HEK293 (cell line): Measurements from ENCODE around the gene PKP4.

Source experiments
- AEBP2 ChIP-seq: fragments of 450-650 bp; formaldehyde crosslinking; IDR thresholded peaks from 2 replicates; pipeline ENCODE4 v1.5.1; 2016; ENCODE audit warnings: missing biosample characterization, missing genetic modification characterization, borderline replicate concordance
- GLI2 ChIP-seq: fragments of 450-650 bp; formaldehyde crosslinking; IDR thresholded peaks from 2 replicates; pipeline ENCODE4; 2017; ENCODE audit warnings: missing biosample characterization, missing genetic modification characterization, low read depth, borderline replicate concordance
- RBAK ChIP-seq: fragments of 450-650 bp; formaldehyde crosslinking; IDR thresholded peaks from 2 replicates; pipeline ENCODE4 v1.5.1; 2016; ENCODE audit warnings: missing biosample characterization, missing genetic modification characterization
- REST ChIP-seq: fragments of 450-650 bp; formaldehyde crosslinking; IDR thresholded peaks from 2 replicates; pipeline ENCODE4 v1.5.1; 2016; ENCODE audit warnings: missing biosample characterization, missing genetic modification characterization
- YY1 ChIP-seq: fragments of 450-650 bp; formaldehyde crosslinking; IDR thresholded peaks from 2 replicates; pipeline ENCODE4 v1.5.1; 2018; ENCODE audit warnings: missing biosample characterization, missing genetic modification characterization
- ZBTB7A ChIP-seq: fragments of 450-650 bp; formaldehyde crosslinking; IDR thresholded peaks from 2 replicates; pipeline ENCODE4 v1.5.1; 2016; ENCODE audit warnings: low read depth, missing biosample characterization, missing genetic modification characterization
- ZBTB8A ChIP-seq: fragments of 450-650 bp; formaldehyde crosslinking; IDR thresholded peaks from 2 replicates; pipeline ENCODE4 v1.5.1; 2016; ENCODE audit warnings: missing biosample characterization, missing genetic modification characterization
- ZNF555 ChIP-seq: fragments of 450-650 bp; formaldehyde crosslinking; conservative IDR thresholded peaks from 2 replicates; pipeline ENCODE4 v1.5.1; 2017; ENCODE audit warnings: missing biosample characterization, mild to moderate bottlenecking, missing genetic modification characterization, inconsistent platforms
- ZNF830 ChIP-seq: fragments of 450-650 bp; IDR thresholded peaks from 2 replicates; pipeline ENCODE4 v1.5.0; 2018; ENCODE audit warnings: missing biosample characterization, missing genetic modification characterization, low read depth, mild to moderate bottlenecking, moderate library complexity
- TF ChIP-seq, protein P1 (sequence below): fragments of 450-650 bp; formaldehyde crosslinking; IDR thresholded peaks from 2 replicates; pipeline ENCODE4 v1.5.1; 2016; ENCODE audit warnings: missing biosample characterization, missing genetic modification characterization

- TF ChIP-seq, protein P1, sequence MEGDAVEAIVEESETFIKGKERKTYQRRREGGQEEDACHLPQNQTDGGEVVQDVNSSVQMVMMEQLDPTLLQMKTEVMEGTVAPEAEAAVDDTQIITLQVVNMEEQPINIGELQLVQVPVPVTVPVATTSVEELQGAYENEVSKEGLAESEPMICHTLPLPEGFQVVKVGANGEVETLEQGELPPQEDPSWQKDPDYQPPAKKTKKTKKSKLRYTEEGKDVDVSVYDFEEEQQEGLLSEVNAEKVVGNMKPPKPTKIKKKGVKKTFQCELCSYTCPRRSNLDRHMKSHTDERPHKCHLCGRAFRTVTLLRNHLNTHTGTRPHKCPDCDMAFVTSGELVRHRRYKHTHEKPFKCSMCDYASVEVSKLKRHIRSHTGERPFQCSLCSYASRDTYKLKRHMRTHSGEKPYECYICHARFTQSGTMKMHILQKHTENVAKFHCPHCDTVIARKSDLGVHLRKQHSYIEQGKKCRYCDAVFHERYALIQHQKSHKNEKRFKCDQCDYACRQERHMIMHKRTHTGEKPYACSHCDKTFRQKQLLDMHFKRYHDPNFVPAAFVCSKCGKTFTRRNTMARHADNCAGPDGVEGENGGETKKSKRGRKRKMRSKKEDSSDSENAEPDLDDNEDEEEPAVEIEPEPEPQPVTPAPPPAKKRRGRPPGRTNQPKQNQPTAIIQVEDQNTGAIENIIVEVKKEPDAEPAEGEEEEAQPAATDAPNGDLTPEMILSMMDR (tag by site-specific recombination): no peak
- no peak for TF ChIP-seq AEBP2 (tag by site-specific recombination)
- TF ChIP-seq ZNF555: no peak
- no peak for TF ChIP-seq GLI2 (tag by site-specific recombination)
- TF ChIP-seq ZBTB8A (tag by site-specific recombination): no peak
- no peak for TF ChIP-seq REST (tag by site-specific recombination)
- no peak for TF ChIP-seq YY1 (tag by site-specific recombination)
- TF ChIP-seq ZNF830 (tag by site-specific recombination): no peak
- no peak for TF ChIP-seq RBAK (tag by site-specific recombination)
- no peak for TF ChIP-seq ZBTB7A (tag by site-specific recombination)
Observed at GRCh38 chr2:158410132-158410531, 46.6 kb upstream of the PKP4 start.
